Stimulated activated CD8-positive, alpha-beta memory T cell treated with anti-CD3 and anti-CD28 coated beads, Interleukin-4, amount 100 ng/mL, for 4 hours (primary cell): Measurements from ENCODE around the gene MRGPRE.

ENCODE experiments used
- DNase-seq, 2 donors: peaks; one replicate each; pipeline ENCODE4 v3.0.0-alpha.2; 2020; ENCODE audit warnings: low read depth in 2 of 2, low spot score in 1 of 2

MRGPRE gene

GRCh38 chr11:3182462-3182852 is 49.8 kb downstream of the MRGPRE start:
- DNase-seq: no peak

- no peak for DNase-seq
Measured at GRCh38 chr11:3181725-3182461, 50.3 kb downstream of the MRGPRE start.

- DNase-seq: no peak
Measured at GRCh38 chr11:3180869-3181268, 51.3 kb downstream of the MRGPRE start.

GRCh38 chr11:3178349-3178748 is 53.9 kb downstream of the MRGPRE start:
- no peak for DNase-seq

- DNase-seq: no peak
Measured at GRCh38 chr11:3177931-3178330, 54.3 kb downstream of the MRGPRE start.
